ENCODE data around the gene SPAG17.

The SPAG17 gene

GRCh38 chr1:117930173-117930447 is 254.9 kb downstream of the SPAG17 start:
- no peak for TF ChIP-seq FOXP2 (optimal IDR thresholded peaks at IDR 0.05; ENCODE audit: borderline replicate concordance, extremely low read depth, extremely low read length, insufficient read depth)
- TF ChIP-seq REST (IDR thresholded peaks at IDR 0.05; ENCODE audit: insufficient read depth in 1 of 2, low read depth in 2 of 2, low read length in 2 of 2) = no peak
- TF ChIP-seq TAF1 (IDR thresholded peaks at IDR 0.05; ENCODE audit: borderline replicate concordance, insufficient read depth, low read length) = no peak
- no peak for TF ChIP-seq POLR2AphosphoS5 (IDR thresholded peaks at IDR 0.05; ENCODE audit: low read depth, low read length)
- no peak for TF ChIP-seq SIN3A (IDR thresholded peaks at IDR 0.05; ENCODE audit: borderline replicate concordance, insufficient read depth, low read length)

- TF ChIP-seq SIN3A (IDR thresholded peaks at IDR 0.05; ENCODE audit: borderline replicate concordance, insufficient read depth, low read length) (peak; percentile 95; the same call in 1 of the 2 replicates), REST (IDR thresholded peaks at IDR 0.05; ENCODE audit: insufficient read depth in 1 of 2, low read depth in 2 of 2, low read length in 2 of 2) (0 out of 4 replicates have a peak, but pooled peaks of 1 of the 2 experiments have one; percentile 43), POLR2AphosphoS5 (IDR thresholded peaks at IDR 0.05; ENCODE audit: low read depth, low read length) (peak; percentile 73; the same call in 1 of the 2 replicates), TAF1 (IDR thresholded peaks at IDR 0.05; ENCODE audit: borderline replicate concordance, insufficient read depth, low read length) (peak; percentile 67; the same call in 1 of the 2 replicates), FOXP2 (optimal IDR thresholded peaks at IDR 0.05; ENCODE audit: borderline replicate concordance, extremely low read depth, extremely low read length, insufficient read depth) (peak; percentile 7)
Observed at GRCh38 chr1:117929343-117930172, 255.5 kb downstream of the SPAG17 start, which contains the start of the genes GDAP2 and WDR3. Gene GDAP2 (minus strand): TSS chr1:117929621. CDS start chr1:117920357, 9,264 bp downstream. Gene WDR3 (plus strand): TSS chr1:117929739. CDS start chr1:117933320, 3,581 bp downstream.

- TF ChIP-seq SIN3A (IDR thresholded peaks at IDR 0.05; ENCODE audit: borderline replicate concordance, insufficient read depth, low read length) (peak; percentile 60; the same call in 1 of the 2 replicates), FOXP2 (optimal IDR thresholded peaks at IDR 0.05; ENCODE audit: borderline replicate concordance, extremely low read depth, extremely low read length, insufficient read depth) (peak; percentile 34), TAF1 (IDR thresholded peaks at IDR 0.05; ENCODE audit: borderline replicate concordance, insufficient read depth, low read length) (no peak), REST (IDR thresholded peaks at IDR 0.05; ENCODE audit: insufficient read depth in 1 of 2, low read depth in 2 of 2, low read length in 2 of 2) (no peak), POLR2AphosphoS5 (IDR thresholded peaks at IDR 0.05; ENCODE audit: low read depth, low read length) (no peak)
Observed at GRCh38 chr1:117928881-117929342, 256.1 kb downstream of the SPAG17 start.

- TF ChIP-seq SIN3A (IDR thresholded peaks at IDR 0.05; ENCODE audit: borderline replicate concordance, insufficient read depth, low read length) = no peak
- no peak for TF ChIP-seq REST (IDR thresholded peaks at IDR 0.05; ENCODE audit: insufficient read depth in 1 of 2, low read depth in 2 of 2, low read length in 2 of 2)
- TF ChIP-seq POLR2AphosphoS5 (IDR thresholded peaks at IDR 0.05; ENCODE audit: low read depth, low read length) = no peak
- no peak for TF ChIP-seq FOXP2 (optimal IDR thresholded peaks at IDR 0.05; ENCODE audit: borderline replicate concordance, extremely low read depth, extremely low read length, insufficient read depth)
- no peak for TF ChIP-seq TAF1 (IDR thresholded peaks at IDR 0.05; ENCODE audit: borderline replicate concordance, insufficient read depth, low read length)
Observed at GRCh38 chr1:117925981-117926380, 259.0 kb downstream of the SPAG17 start.
